HPDE6-E6E7 (cell line): Measurements from ENCODE around the gene ATXN3.

Experiments used
- DNase-seq: peaks from one replicate; pipeline ENCODE4 v3.0.0; 2011; ENCODE audit warnings: missing footprints; ENCODE audit errors: extremely low spot score

The ATXN3 gene

GRCh38 chr14:92009604-92010003 lies 96.8 kb downstream of the ATXN3 start:
- DNase-seq = no peak
